ENCODE results near the gene PODN. TPM values are rescaled to one million over a fixed set of nuclear protein-coding genes. Genes with fewer than 3 reads are reported as not detected.

PODN gene, protein sequence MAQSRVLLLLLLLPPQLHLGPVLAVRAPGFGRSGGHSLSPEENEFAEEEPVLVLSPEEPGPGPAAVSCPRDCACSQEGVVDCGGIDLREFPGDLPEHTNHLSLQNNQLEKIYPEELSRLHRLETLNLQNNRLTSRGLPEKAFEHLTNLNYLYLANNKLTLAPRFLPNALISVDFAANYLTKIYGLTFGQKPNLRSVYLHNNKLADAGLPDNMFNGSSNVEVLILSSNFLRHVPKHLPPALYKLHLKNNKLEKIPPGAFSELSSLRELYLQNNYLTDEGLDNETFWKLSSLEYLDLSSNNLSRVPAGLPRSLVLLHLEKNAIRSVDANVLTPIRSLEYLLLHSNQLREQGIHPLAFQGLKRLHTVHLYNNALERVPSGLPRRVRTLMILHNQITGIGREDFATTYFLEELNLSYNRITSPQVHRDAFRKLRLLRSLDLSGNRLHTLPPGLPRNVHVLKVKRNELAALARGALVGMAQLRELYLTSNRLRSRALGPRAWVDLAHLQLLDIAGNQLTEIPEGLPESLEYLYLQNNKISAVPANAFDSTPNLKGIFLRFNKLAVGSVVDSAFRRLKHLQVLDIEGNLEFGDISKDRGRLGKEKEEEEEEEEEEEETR
- 0.10 TPM for total RNA-seq (ENCODE audit: unreplicated experiment)
- long read RNA-seq, result 0 reads

DNA sequence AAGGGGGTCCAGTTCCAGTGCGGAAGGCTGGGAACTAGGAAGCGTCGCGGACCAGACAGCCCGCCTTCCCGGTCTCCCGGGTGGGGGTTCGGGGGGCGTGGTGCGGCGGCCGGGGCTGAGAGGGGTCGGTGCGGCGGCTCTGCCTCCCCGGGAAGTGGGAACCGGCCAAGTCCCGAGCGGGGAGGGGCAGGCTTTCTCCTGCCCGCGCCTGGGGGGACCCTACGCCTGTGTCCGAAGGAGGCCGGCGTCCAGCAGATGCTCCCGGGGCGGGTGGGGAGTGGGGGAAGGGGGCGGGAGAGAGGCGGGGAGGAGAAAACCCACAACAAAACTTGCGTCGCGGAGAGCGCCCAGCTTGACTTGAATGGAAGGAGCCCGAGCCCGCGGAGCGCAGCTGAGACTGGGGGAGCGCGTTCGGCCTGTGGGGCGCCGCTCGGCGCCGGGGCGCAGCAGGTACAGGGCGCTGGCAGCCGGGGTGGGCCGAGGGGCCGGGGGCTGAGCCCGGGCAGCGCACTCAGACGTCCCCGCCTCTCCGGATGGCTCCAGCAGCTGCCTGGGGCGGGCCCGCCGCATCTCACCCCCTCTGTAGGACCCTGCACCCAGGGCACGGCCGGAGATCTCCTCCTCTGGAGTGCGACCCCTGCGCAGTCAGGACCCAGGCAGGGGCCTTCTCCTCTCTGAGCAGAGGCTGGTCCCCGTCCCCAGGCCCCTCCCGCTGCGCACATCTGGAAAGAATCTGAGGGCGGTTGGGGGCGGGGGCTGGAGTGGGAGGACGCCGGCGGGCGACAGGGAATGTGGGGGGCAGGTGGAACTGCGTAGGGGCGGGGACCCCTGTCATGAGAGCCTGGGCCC, at the start of gene PODN:
TSS of gene PODN (plus strand) at position 355 of the 849 bp plus-strand sequence. CDS start 7,643 bp downstream, outside the sequence.
- TF ChIP-seq, protein P1, sequence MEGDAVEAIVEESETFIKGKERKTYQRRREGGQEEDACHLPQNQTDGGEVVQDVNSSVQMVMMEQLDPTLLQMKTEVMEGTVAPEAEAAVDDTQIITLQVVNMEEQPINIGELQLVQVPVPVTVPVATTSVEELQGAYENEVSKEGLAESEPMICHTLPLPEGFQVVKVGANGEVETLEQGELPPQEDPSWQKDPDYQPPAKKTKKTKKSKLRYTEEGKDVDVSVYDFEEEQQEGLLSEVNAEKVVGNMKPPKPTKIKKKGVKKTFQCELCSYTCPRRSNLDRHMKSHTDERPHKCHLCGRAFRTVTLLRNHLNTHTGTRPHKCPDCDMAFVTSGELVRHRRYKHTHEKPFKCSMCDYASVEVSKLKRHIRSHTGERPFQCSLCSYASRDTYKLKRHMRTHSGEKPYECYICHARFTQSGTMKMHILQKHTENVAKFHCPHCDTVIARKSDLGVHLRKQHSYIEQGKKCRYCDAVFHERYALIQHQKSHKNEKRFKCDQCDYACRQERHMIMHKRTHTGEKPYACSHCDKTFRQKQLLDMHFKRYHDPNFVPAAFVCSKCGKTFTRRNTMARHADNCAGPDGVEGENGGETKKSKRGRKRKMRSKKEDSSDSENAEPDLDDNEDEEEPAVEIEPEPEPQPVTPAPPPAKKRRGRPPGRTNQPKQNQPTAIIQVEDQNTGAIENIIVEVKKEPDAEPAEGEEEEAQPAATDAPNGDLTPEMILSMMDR (IDR thresholded peaks at IDR 0.05; ENCODE audit: unreplicated experiment), result no peak
- Mint-ChIP-seq H3K27me3 (ENCODE audit: unreplicated experiment) (peaks cover 17% of the 10 kb centered on the region), H3K4me1 (ENCODE audit: unreplicated experiment) (peaks cover 3% of the 10 kb centered on the region), H3K4me3 (ENCODE audit: unreplicated experiment) (peak within 1 kb of the TSS; percentile 15), H3K36me3 (ENCODE audit: low read depth, unreplicated experiment) (no peaks in the 10 kb centered on the region), H3K27ac (ENCODE audit: unreplicated experiment) (no peak within 1 kb of the TSS), H3K9me3 (ENCODE audit: unreplicated experiment) (no peaks in the 10 kb centered on the region)
- no peak for DNase-seq (ENCODE audit: low spot score)

DNA sequence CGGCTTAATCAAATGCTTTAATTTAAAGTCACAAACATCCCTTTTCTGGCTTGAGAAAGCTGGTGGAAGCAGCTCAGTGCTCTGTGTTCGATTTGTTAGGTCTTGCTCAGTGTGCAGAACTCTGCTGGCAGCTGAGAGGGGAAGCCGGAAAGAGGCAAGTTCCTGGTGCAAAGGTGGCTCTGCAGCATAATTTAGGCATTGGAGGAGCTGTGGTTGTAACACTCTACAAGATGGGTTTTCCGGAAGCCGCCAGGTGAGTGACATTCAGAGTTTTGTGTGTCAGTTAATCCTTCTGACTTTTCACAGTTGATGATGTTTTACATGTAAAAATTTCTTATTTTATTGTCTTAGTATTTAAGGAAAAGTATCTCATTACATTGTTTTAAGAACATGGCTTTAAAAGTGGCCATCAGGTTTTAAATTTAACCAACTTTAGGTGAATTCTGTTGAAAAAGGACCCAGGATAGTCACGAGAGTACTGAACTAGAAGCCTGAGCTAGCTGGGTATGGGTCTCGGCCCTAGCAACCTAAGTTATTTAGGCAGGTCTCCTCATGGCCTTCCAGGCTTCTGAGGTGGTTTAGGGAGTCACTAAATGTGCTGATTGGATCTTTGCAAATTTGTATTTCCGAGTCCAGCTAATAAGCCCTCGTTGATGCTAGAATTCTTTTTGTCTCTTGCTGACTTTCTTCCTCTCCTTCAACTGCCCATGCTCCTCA, 47.1 kb upstream of the PODN start:
- H3K4me3 Mint-ChIP-seq (ENCODE audit: unreplicated experiment), result peak overlapping the region; percentile 94
- TF ChIP-seq, protein P1 (IDR thresholded peaks at IDR 0.05; ENCODE audit: unreplicated experiment), result no peak
- H3K27me3 Mint-ChIP-seq (ENCODE audit: unreplicated experiment), result no peaks in the 10 kb centered on the region
- peak overlapping the region; percentile 73 for H3K27ac Mint-ChIP-seq (ENCODE audit: unreplicated experiment)
- DNase-seq (ENCODE audit: low spot score), result peak; percentile 67
- H3K9me3 Mint-ChIP-seq (ENCODE audit: unreplicated experiment), result no peaks in the 10 kb centered on the region
- peaks cover 19% of the 10 kb centered on the region for H3K4me1 Mint-ChIP-seq (ENCODE audit: unreplicated experiment)
- H3K36me3 Mint-ChIP-seq (ENCODE audit: low read depth, unreplicated experiment), result no peaks in the 10 kb centered on the region

DNA sequence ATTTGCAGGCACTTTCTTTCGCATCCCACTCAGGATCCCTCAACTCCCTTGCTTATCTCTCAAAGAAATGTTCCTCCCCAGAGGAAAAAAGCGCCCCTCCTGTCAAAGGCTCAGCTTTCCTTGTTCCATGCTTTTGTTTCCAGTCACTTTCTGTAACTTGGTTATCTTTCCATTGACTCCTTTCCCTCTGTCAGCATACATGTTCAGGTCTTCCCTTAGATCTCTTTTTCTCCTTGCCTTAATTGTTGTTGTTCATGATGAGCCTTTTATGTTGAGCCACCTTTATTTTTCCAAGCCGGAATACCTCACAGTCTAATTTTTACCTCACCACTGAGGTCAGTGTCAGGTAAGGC, 46.5 kb upstream of the PODN start:
- Mint-ChIP-seq H3K36me3 (ENCODE audit: low read depth, unreplicated experiment) (no peaks in the 10 kb centered on the region), H3K9me3 (ENCODE audit: unreplicated experiment) (no peaks in the 10 kb centered on the region), H3K4me3 (ENCODE audit: unreplicated experiment) (peak overlapping the region; percentile 94), H3K4me1 (ENCODE audit: unreplicated experiment) (peaks cover 19% of the 10 kb centered on the region), H3K27me3 (ENCODE audit: unreplicated experiment) (no peaks in the 10 kb centered on the region), H3K27ac (ENCODE audit: unreplicated experiment) (peak overlapping the region; percentile 73)
- TF ChIP-seq, protein P1 (IDR thresholded peaks at IDR 0.05; ENCODE audit: unreplicated experiment), result no peak
- no peak for DNase-seq (ENCODE audit: low spot score)

DNA sequence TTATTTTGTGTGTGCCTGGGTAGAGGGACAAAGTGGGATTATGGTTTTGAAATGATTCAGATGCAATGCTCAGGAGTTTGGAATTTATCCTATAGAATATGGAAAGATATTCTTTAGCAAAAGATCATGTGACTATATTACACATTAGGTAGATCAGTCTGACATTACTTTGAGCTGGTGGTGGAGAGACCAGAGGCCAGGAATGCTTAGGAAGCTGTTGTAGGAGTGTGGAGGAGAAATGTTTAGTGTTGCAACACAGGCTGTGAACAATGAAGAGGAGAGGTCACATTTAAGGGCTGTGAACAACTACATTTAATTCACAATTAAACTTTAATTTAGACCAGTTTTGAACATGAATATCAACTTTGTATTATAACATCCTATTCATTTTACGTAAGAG, 45.3 kb upstream of the PODN start:
- no peaks in the 10 kb centered on the region for H3K36me3 Mint-ChIP-seq (ENCODE audit: low read depth, unreplicated experiment)
- no peaks in the 10 kb centered on the region for H3K9me3 Mint-ChIP-seq (ENCODE audit: unreplicated experiment)
- no peak for DNase-seq (ENCODE audit: low spot score)
- no peaks in the 10 kb centered on the region for H3K27me3 Mint-ChIP-seq (ENCODE audit: unreplicated experiment)
- TF ChIP-seq, protein P1 (IDR thresholded peaks at IDR 0.05; ENCODE audit: unreplicated experiment), result no peak
- peaks cover 19% of the 10 kb centered on the region for H3K4me1 Mint-ChIP-seq (ENCODE audit: unreplicated experiment)
- no peak overlapping the region for H3K4me3 Mint-ChIP-seq (ENCODE audit: unreplicated experiment)
- H3K27ac Mint-ChIP-seq (ENCODE audit: unreplicated experiment), result no peak overlapping the region
